Transverse colon (tissue), 4 donors: ENCODE data around the gene RERG. TPM values are rescaled to one million over a fixed set of nuclear protein-coding genes. Genes with fewer than 3 reads are reported as not detected.

Experiments
- DNase-seq: peaks from one replicate; pipeline ENCODE4 v3.0.0-alpha.2; 2019
- H3K27ac ChIP-seq, 4 donors: fragments of 200-600 bp; sonication (generic); 2 replicates each; pipeline ENCODE4 v1.5.1; 2016 to 2018; ENCODE audit warnings: inconsistent platforms in 4 of 4
- H3K27me3 ChIP-seq: fragments of 200-600 bp; sonication (generic); 2 replicates; pipeline ENCODE4 v1.5.1; 2017; ENCODE audit warnings: inconsistent platforms
- H3K36me3 ChIP-seq, 4 donors: fragments of 200-600 bp; sonication (generic); 2 replicates each; pipeline ENCODE4 v1.5.1; 2017 to 2019; ENCODE audit warnings: inconsistent platforms in 4 of 4
- H3K4me1 ChIP-seq, 4 donors: fragments of 200-600 bp; sonication (generic); 2 replicates each; pipeline ENCODE4 v1.5.1; 2017 to 2020; ENCODE audit warnings: inconsistent platforms in 4 of 4
- H3K4me3 ChIP-seq, 4 donors: fragments of 200-600 bp; sonication (generic); 1 replicate in 1 of 4; 2 replicates in 3 of 4; pipeline versions ENCODE4 v1.5.1 to v1.6.1; 2017 to 2019; ENCODE audit warnings: inconsistent platforms in 4 of 4
- H3K9me3 ChIP-seq, 2 donors: fragments of 200-600 bp; sonication (generic); 2 replicates each; pipeline ENCODE4 v1.5.1; 2017 to 2019; ENCODE audit warnings: inconsistent platforms in 2 of 2
- CTCF ChIP-seq, 5 experiments: fragments of 200-600 bp in 3 of 5; fragments of 450-650 bp in 2 of 5; sonication (generic) in 3 of 5; IDR thresholded peaks; 1 replicate in 2 of 5; 2 replicates in 3 of 5; pipeline ENCODE4 v1.5.1; 2016 to 2017; ENCODE audit warnings: antibody characterized with exemption in 5 of 5, inconsistent platforms in 3 of 5, mild to moderate bottlenecking in 2 of 5, moderate library complexity in 1 of 5
- EP300 ChIP-seq: sonication (generic); formaldehyde crosslinking; IDR thresholded peaks from one replicate; pipeline ENCODE4 v1.6.1; 2017; ENCODE audit warnings: antibody characterized with exemption, low read depth
- POLR2A ChIP-seq: fragments of 450-650 bp; IDR thresholded peaks from one replicate; pipeline ENCODE4 v1.6.1; 2016; ENCODE audit warnings: antibody characterized with exemption, mild to moderate bottlenecking, moderate library complexity
- POLR2AphosphoS5 ChIP-seq, 3 donors: sonication (generic); formaldehyde crosslinking; IDR thresholded peaks; one replicate each; pipeline ENCODE4 v1.6.1; 2016; ENCODE audit warnings: antibody characterized with exemption in 3 of 3
- WGBS, 2 donors: methylation state at CpG; one replicate each; pipeline ENCODE4 v1.1.5; 2018; ENCODE audit warnings: low coverage in 1 of 2; 5-methylcytosine and 5-hydroxymethylcytosine counted together
- in situ Hi-C, 4 donors: fragments of 200-750 bp; cut with MboI; loops; one replicate each; pipeline versions ENCODE4 v1.15.0 to v1.15.1; 2017; ENCODE audit warnings: low sequenced_read_pairs in 3 of 4, low pct_ligation_motif_present in 1 of 4, low pct_unique_long_range_greater_than_20kb in 1 of 4
- intact Hi-C: fragments of 100-400 bp; cut with DNase I; formaldehyde crosslinking; loops from one replicate; pipeline ENCODE4 v1.15.1; 2023; ENCODE audit warnings: low total_unique reads
- total RNA-seq, 4 donors: library from RNA; depleted of rRNA; stranded (reverse); fragments of >200 nt; gene quantifications; one replicate each; pipeline ENCODE4 v1.1.0, GENCODE V29; 2016

RERG gene
- total RNA-seq, 4 donors from 2014 or later, result 3.6 to 12.6 (median 8.6) TPM

- Histone ChIP-seq H3K36me3 (no peaks in the 10 kb centered on the region), H3K4me1 (no peaks in the 10 kb centered on the region), H3K27ac (no peak overlapping the region), H3K4me3 (no peak overlapping the region), H3K9me3 (no peaks in the 10 kb centered on the region), H3K27me3 (no peaks in the 10 kb centered on the region)
- intact Hi-C loops (no loop called here), in situ Hi-C loops (no loop called here)
- no peak for DNase-seq
- 73 to 84% methylated on average over 1 of the region's 1 CpG for WGBS, 2 donors
- TF ChIP-seq POLR2AphosphoS5 (IDR thresholded peaks at IDR 0.05) (no peak), EP300 (no peak), POLR2A (no peak), CTCF (IDR thresholded peaks at IDR 0.05) (no peak)
Measured at GRCh38 chr12:15074351-15074750, 146.9 kb downstream of the RERG start.

GRCh38 chr12:15059123-15059522 lies 162.1 kb downstream of the RERG start:
- 89 to 95% methylated on average over 1 of the region's 1 CpG for WGBS, 2 donors
- H3K36me3 ChIP-seq, result no peaks in the 10 kb centered on the region
- no peak for TF ChIP-seq POLR2A
- no peak for TF ChIP-seq POLR2AphosphoS5 (IDR thresholded peaks at IDR 0.05)
- TF ChIP-seq CTCF (IDR thresholded peaks at IDR 0.05), result no peak
- TF ChIP-seq EP300, result no peak
- DNase-seq, result no peak
- no peaks in the 10 kb centered on the region for H3K27me3 ChIP-seq
- no peaks in the 10 kb centered on the region for H3K4me1 ChIP-seq
- H3K27ac ChIP-seq, result no peak overlapping the region
- intact Hi-C loops, result no loop called here
- in situ Hi-C loops, result no loop called here
- H3K4me3 ChIP-seq, result no peak overlapping the region
- H3K9me3 ChIP-seq, result no peaks in the 10 kb centered on the region

Other genes starting within 250 kb of the RERG start
- gene PDE6H, start 248.4 kb downstream of the RERG start, total RNA-seq, result not detected
- gene PTPRO, start 101.1 kb upstream of the RERG start, total RNA-seq, result 1 to 10 TPM in 3 of 4 donors, under 1 TPM in 1; 0.75 to 7.9 (median 5.5) TPM